Stimulated activated CD8-positive, alpha-beta memory T cell treated with anti-CD3 and anti-CD28 coated beads, Interleukin-15, amount 100 ng/mL, for 4 hours (primary cell): ENCODE data around the gene PKM.
"Not testable (repeated sequence)": the region's sequence is repeated elsewhere in the genome, so short reads cannot be mapped to it uniquely, and the experiment has no call there.

Experiments
- DNase-seq, 2 donors: peaks; one replicate each; pipeline ENCODE4 v3.0.0-alpha.2; 2020; ENCODE audit warnings: low read depth in 2 of 2

PKM gene

GRCh38 chr15:72176159-72176558 lies 54.8 kb downstream of the PKM start:
- DNase-seq: no peak

- DNase-seq: no peak
Observed at GRCh38 chr15:72175186-72176044, 55.6 kb downstream of the PKM start.

- DNase-seq: no peak
Observed at GRCh38 chr15:72174551-72175165, 56.3 kb downstream of the PKM start.

GRCh38 chr15:72173864-72174550 lies 57.0 kb downstream of the PKM start:
- no peak for DNase-seq

GRCh38 chr15:72173401-72173800 lies 57.6 kb downstream of the PKM start:
- DNase-seq: no peak

- DNase-seq: no peak
Observed at GRCh38 chr15:72172796-72173195, 58.2 kb downstream of the PKM start.

- DNase-seq: not testable (repeated sequence)
Observed at GRCh38 chr15:72171978-72172377, 59.0 kb downstream of the PKM start.

- no peak for DNase-seq
Observed at GRCh38 chr15:72170691-72171090, 60.3 kb downstream of the PKM start.

GRCh38 chr15:72169921-72170611 lies 60.9 kb downstream of the PKM start:
- DNase-seq: no peak

GRCh38 chr15:72169236-72169920 lies 61.6 kb downstream of the PKM start:
- DNase-seq: no peak

- no peak for DNase-seq
Observed at GRCh38 chr15:72168808-72169190, 62.2 kb downstream of the PKM start.

- no peak for DNase-seq
Observed at GRCh38 chr15:72168131-72168807, 62.7 kb downstream of the PKM start.

- no peak for DNase-seq
Observed at GRCh38 chr15:72167445-72167844, 63.5 kb downstream of the PKM start.

GRCh38 chr15:72166716-72167417 lies 64.1 kb downstream of the PKM start:
- DNase-seq: no peak

GRCh38 chr15:72163719-72164118 lies 67.3 kb downstream of the PKM start:
- no peak for DNase-seq

- DNase-seq: no peak
Observed at GRCh38 chr15:72162569-72162968, 68.4 kb downstream of the PKM start.

- no peak for DNase-seq
Observed at GRCh38 chr15:72161361-72162132, 69.4 kb downstream of the PKM start.

- no peak for DNase-seq
Observed at GRCh38 chr15:72160696-72161245, 70.2 kb downstream of the PKM start.

GRCh38 chr15:72156928-72157327 lies 74.1 kb downstream of the PKM start:
- no peak for DNase-seq
